T-helper 2 cell treated with Interferon-gamma antibody and Interleukin-4, amounts not matched to agents 100 ng/mL and 5 ng/mL, for 36 hours (primary cell): Measurements from ENCODE around the gene HTR1D. TPM values are rescaled to one million over a fixed set of nuclear protein-coding genes. Genes with fewer than 3 reads are reported as not detected.
"Not testable (repeated sequence)": the region's sequence is repeated elsewhere in the genome, so short reads cannot be mapped to it uniquely, and the experiment has no call there.

ENCODE experiments used
- intact Hi-C: fragments of 100-400 bp; cut with micrococcal nuclease; formaldehyde crosslinking; loops from one replicate; pipeline ENCODE4 v1.15.1; 2023
- total RNA-seq: library from RNA; stranded (reverse); gene quantifications from 2 replicates; pipeline ENCODE4 v1.2.3, GENCODE V29; 2022

The HTR1D gene
- not detected in 2 replicates for total RNA-seq

- intact Hi-C loops, result no loop called here
Measured at GRCh38 chr1:23217421-23218115, at the start of gene HTR1D. Gene HTR1D, minus strand, starts transcription at chr1:23217502. Its CDS starts 23,283 bp downstream, at chr1:23194219.

GRCh38 chr1:23263380-23263887 is 46.1 kb upstream of the HTR1D start:
- intact Hi-C loops, result no loop called here

GRCh38 chr1:23258082-23258481 is 40.8 kb upstream of the HTR1D start:
- intact Hi-C loops, result not testable (repeated sequence)

GRCh38 chr1:23257371-23257770 is 40.1 kb upstream of the HTR1D start:
- intact Hi-C loops, result not testable (repeated sequence)

GRCh38 chr1:23254584-23254983 is 37.3 kb upstream of the HTR1D start:
- intact Hi-C loops, result no loop called here

- intact Hi-C loops, result no loop called here
Measured at GRCh38 chr1:23251812-23252211, 34.5 kb upstream of the HTR1D start.

GRCh38 chr1:23249787-23250454 is 32.6 kb upstream of the HTR1D start:
- intact Hi-C loops, result no loop called here

- intact Hi-C loops, result no loop called here
Measured at GRCh38 chr1:23247276-23247675, 30.0 kb upstream of the HTR1D start.

- intact Hi-C loops, result no loop called here
Measured at GRCh38 chr1:23246274-23246673, 29.0 kb upstream of the HTR1D start.

GRCh38 chr1:23244256-23244761 is 27.0 kb upstream of the HTR1D start:
- intact Hi-C loops, result no loop called here

- intact Hi-C loops, result no loop called here
Measured at GRCh38 chr1:23242414-23242813, 25.1 kb upstream of the HTR1D start.

- intact Hi-C loops, result no loop called here
Measured at GRCh38 chr1:23239638-23240295, 22.5 kb upstream of the HTR1D start.

- intact Hi-C loops, result no loop called here
Measured at GRCh38 chr1:23238565-23238964, 21.3 kb upstream of the HTR1D start.

- intact Hi-C loops, result no loop called here
Measured at GRCh38 chr1:23237508-23237907, 20.2 kb upstream of the HTR1D start.

GRCh38 chr1:23227806-23228205 is 10.5 kb upstream of the HTR1D start:
- intact Hi-C loops, result no loop called here

GRCh38 chr1:23224739-23225648 is 7.7 kb upstream of the HTR1D start:
- intact Hi-C loops, result no loop called here

- intact Hi-C loops, result not testable (repeated sequence)
Measured at GRCh38 chr1:23223963-23224362, 6.7 kb upstream of the HTR1D start.

GRCh38 chr1:23223490-23223951 is 6.2 kb upstream of the HTR1D start:
- intact Hi-C loops, result not testable (repeated sequence)

- intact Hi-C loops, result no loop called here
Measured at GRCh38 chr1:23222742-23223141, 5.4 kb upstream of the HTR1D start.

- intact Hi-C loops, result no loop called here
Measured at GRCh38 chr1:23222331-23222730, 5.0 kb upstream of the HTR1D start.

- intact Hi-C loops, result no loop called here
Measured at GRCh38 chr1:23221107-23221506, 3.8 kb upstream of the HTR1D start.
